Stimulated activated CD8-positive, alpha-beta memory T cell treated with anti-CD3 and anti-CD28 coated beads, Interleukin-7, amount 100 ng/mL, for 24 hours (primary cell): ENCODE measurements around the gene PPT2.

ENCODE experiments used
- DNase-seq: peaks from one replicate; pipeline ENCODE4 v3.0.0-alpha.2; 2020; ENCODE audit warnings: low read depth

Gene PPT2

DNA sequence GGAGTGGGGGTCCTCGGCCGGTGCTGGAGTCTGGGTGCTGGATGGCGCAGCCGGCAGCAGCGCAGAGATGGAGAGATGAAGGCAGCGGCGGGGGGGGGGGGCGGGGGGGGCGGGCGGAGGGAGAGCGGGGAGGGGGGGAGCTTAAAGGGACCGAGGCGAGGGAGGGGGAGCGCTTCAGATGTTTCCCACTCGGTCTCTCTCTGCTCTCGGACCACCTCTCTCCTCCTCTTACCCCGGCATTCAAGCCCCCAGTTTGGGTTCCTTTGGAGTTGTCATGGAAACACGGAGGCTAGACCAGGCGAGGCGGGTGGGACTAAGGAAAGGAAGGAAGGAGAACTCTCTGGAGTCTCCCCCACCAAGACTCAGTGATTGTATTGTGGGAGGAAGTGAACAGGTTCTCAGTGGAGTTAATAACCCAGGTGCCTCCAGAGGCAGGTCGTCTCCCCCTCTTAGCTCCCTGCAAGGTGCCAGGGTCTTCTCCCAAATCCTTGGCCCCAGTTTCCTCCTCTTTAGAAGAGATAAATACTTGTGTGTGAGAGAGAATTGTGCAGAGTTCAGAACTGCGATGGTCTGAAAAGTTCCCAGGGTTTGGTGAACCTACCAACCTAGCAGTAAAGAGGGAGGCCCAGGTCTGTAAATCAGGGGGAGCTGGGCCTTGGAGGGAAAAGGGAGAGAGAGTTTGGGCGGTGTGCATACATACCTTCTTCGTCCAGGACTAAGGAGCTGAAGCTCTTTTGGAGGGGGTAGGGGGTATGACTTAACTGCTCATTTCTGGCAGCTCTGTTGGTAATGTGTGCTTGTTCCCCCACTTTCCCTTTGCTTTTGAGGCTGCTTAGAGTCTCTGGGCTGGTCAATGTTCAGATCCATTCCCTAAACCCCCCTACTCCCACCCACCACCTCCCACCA lies 1.8 kb upstream of the PPT2 start, which contains the start of gene PRRT1:
Gene PRRT1 (minus strand): TSS at position 77 of the 906 bp plus-strand sequence. CDS start 112 bp downstream, outside the sequence.
- DNase-seq: no peak

- no peak for DNase-seq
Measured at GRCh38 chr6:32152769-32153563, 975 bp upstream of the PPT2 start.

GRCh38 chr6:32154514-32155161 lies 697 bp downstream of the PPT2 start:
- no peak for DNase-seq

GRCh38 chr6:32156891-32157290 lies 3.0 kb downstream of the PPT2 start:
- no peak for DNase-seq

- no peak for DNase-seq
Measured at GRCh38 chr6:32158052-32158451, 4.1 kb downstream of the PPT2 start.

DNA sequence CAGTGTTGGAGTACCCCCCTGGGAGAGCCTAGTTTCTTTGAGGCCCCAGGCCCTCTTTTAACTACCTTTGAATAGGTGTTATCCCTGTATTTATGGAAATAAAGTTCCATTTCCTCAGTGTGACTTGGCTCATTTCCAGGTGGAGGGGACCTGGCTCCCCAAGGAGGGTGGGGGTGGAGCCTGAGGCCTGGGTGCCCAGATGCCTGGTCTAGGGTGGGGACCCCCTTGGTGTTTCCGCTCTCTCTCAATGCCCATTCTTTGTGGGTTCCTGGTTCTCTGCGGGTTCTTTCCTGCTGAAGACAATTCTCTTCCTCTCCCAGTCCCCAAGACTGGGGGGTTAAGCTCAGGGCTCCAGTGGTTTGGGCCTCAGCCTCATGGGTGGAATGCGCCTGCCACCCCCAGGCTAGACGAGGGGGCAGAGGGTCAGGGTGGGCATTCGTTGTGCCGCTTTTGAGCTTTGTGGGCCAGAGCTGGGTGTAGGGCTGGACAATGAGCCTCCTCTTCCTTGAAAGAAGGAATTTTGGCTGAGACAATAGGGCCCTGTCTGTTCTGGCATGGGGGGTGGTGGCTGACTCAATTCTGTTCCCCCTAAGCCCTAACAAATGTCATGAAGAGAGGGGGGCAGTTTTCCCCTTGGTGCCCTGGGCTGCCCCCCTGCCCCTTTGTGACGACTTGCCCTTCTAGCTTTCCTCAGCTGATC lies 9.8 kb downstream of the PPT2 start:
- no peak for DNase-seq

DNA sequence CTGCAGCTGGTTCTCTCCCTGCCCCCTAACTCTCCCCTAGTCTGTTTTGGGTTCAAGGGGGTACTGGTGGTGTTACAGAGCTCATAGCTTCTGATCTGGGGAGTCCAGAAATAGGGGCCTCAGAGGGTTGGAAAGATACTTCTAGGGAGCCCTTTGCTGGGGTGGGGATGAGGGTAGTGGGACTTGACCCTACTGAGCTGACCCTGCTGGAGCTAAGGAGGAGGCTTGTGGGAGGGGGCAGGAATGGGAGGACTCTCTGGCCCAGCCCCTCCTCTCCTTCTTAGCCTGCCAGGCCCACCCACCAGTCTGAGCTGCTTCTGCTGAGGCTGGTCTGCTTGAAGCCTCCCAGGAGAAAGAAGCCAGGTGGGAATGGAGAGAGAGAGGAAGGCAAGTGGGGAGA lies 10.4 kb downstream of the PPT2 start, which contains the start of gene EGFL8:
Gene EGFL8 (plus strand): TSS at position 301 of the 400 bp plus-strand sequence. CDS start 1,571 bp downstream, outside the sequence.
- no peak for DNase-seq

GRCh38 chr6:32166411-32167061 lies 12.6 kb downstream of the PPT2 start:
- no peak for DNase-seq

- no peak for DNase-seq
Measured at GRCh38 chr6:32167154-32167760, 13.3 kb downstream of the PPT2 start.

- no peak for DNase-seq
Measured at GRCh38 chr6:32167761-32168262, 13.9 kb downstream of the PPT2 start.

- no peak for DNase-seq
Measured at GRCh38 chr6:32168350-32168749, 14.4 kb downstream of the PPT2 start.

DNA sequence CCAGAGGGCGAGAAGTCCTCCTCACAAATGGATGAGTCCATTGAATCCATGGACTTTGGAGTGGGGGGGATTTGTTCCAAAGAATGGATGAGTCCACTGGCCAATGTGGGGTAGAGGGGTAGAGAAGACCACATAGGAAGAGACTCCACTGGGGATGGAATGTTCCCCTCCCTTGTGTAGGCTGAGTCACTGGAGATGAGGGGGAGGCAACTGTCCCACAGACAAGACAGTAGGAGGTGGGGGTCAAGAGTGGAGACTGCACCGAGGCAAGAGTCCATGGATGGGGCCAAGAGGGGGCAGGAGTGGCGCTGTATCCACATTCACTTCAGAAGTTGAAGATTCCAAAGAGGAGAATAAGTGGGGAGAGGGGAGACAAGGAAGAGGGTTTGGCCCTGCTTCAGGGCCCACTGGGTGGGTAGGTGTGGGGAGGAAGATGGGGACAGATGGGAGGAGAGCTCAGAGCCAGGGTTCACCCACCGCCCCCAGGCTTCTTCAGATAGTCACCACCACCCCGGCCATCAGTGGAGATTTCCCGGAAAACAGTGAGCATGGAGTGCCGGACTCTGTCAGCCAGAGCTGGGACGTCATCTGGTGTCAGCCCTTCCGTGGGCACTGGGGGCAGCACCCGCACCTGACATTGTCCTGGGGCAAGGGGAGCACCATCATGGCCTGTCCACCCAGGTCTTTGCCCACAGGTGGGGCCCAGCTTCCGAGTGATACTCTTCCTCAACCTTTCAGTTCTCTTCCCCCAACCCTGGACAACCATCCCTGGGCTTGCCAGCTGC lies 15.1 kb downstream of the PPT2 start:
- DNase-seq: no peak

- no peak for DNase-seq
Measured at GRCh38 chr6:32170294-32170693, 16.4 kb downstream of the PPT2 start.

- no peak for DNase-seq
Measured at GRCh38 chr6:32171234-32171633, 17.3 kb downstream of the PPT2 start.

- no peak for DNase-seq
Measured at GRCh38 chr6:32173051-32173727, 19.2 kb downstream of the PPT2 start.

GRCh38 chr6:32174416-32174815 lies 20.5 kb downstream of the PPT2 start:
- no peak for DNase-seq

GRCh38 chr6:32175322-32175710 lies 21.4 kb downstream of the PPT2 start:
- DNase-seq: no peak

DNA sequence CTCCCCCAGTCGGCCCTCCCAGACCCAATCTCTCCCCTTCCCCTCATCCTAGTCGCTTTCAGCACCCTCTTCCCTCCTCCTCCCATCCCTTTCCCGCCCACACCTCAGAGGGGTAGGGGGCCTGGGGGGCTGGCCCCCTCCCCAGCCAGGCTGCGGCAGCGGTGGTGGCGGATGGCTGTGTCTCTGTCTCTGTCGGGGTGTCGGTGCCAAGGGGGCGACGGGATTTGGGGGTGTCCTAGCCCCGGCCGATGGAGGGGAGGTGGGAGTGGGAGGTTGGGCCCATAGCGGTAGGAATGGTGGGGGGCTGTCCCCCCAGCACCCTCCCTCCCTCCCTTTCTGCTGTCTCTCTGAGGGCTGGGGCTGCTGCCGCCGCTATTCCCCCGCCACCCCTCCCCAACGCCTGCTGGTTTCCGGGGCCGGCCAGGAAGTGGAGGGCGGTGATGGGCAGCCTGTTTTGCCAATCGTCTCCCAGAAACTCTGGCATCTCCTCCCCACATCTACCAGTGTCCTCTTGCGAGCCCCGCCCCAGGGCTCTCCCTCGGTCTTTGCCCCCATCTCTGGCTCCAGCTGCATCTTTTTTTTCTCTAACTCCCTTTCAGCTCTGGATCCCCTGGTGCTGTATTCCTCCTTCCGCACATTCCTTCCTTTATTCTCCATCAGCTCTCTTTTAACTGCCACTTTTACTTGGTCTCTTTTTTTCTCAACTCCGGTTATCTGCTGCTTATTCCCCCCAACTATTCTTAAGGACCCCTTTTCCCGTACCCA lies 22.0 kb downstream of the PPT2 start, which contains the start of gene AGPAT1:
Gene AGPAT1 (minus strand): TSS at position 374 of the 765 bp plus-strand sequence. CDS start 4,588 bp downstream, outside the sequence.
- peak; percentile 95 for DNase-seq
